HepG2 (cell line): ENCODE measurements around the gene LYSET. TPM values are rescaled to one million over a fixed set of nuclear protein-coding genes. Genes with fewer than 3 reads are reported as not detected.
A peak's percentile ranks its signal among the peaks of the same experiment; 100 is the strongest.

Experiments
- CC2D1A ChIP-seq: sonication (generic); formaldehyde crosslinking; IDR thresholded peaks from 2 replicates; pipeline ENCODE4 v1.8.1; 2023; ENCODE audit warnings: mild to moderate bottlenecking, missing genetic modification reagents
- GTF3A ChIP-seq: sonication (generic); formaldehyde crosslinking; conservative IDR thresholded peaks from 2 replicates; pipeline ENCODE4 v1.4.0; 2020; ENCODE audit warnings: mild to moderate bottlenecking, missing genetic modification reagents
- KIAA2018 ChIP-seq: sonication (generic); formaldehyde crosslinking; IDR thresholded peaks from 2 replicates; pipeline ENCODE4 v1.5.0; 2020; ENCODE audit warnings: mild to moderate bottlenecking, missing genetic modification reagents, borderline replicate concordance
- MIXL1 ChIP-seq: IDR thresholded peaks from 2 replicates; pipeline ENCODE4 v1.6.1; 2016
- MYNN ChIP-seq: sonication (generic); formaldehyde crosslinking; IDR thresholded peaks from 2 replicates; pipeline ENCODE4 v1.4.0; 2020; ENCODE audit warnings: mild to moderate bottlenecking, low read depth, missing genetic modification reagents
- NONO ChIP-seq, 2 experiments: fragments of 450-650 bp in 1 of 2; sonication (generic) in 1 of 2; formaldehyde crosslinking in 1 of 2; IDR thresholded peaks in 1 of 2; conservative IDR thresholded peaks in 1 of 2; 2 replicates each; pipeline versions ENCODE4 v1.6.1 to v1.8.0; 2017 to 2022; ENCODE audit warnings: mild to moderate bottlenecking in 1 of 2, missing genetic modification reagents in 1 of 2, moderate library complexity in 1 of 2
- PCBP1 ChIP-seq: fragments of 200-400 bp; formaldehyde crosslinking; IDR thresholded peaks from 2 replicates; pipeline ENCODE4 v1.6.1; 2017; ENCODE audit warnings: mild to moderate bottlenecking, low read depth, low read length, borderline replicate concordance
- PRPF4 ChIP-seq: fragments of 200-400 bp; formaldehyde crosslinking; IDR thresholded peaks from 2 replicates; pipeline ENCODE4 v1.6.1; 2016; ENCODE audit warnings: low read length, low read depth; ENCODE audit not compliant: poor library complexity, severe bottlenecking
- ZFYVE20 ChIP-seq: sonication (generic); formaldehyde crosslinking; IDR thresholded peaks from 2 replicates; pipeline ENCODE4 v1.8.0; 2023; ENCODE audit warnings: low read depth, mild to moderate bottlenecking, moderate library complexity, missing genetic modification reagents, borderline replicate concordance
- ZKSCAN1 ChIP-seq: fragments of 150-350 bp; IDR thresholded peaks from 2 replicates; pipeline ENCODE4 v1.6.1; 2014; ENCODE audit warnings: low read length
- ZNF253 ChIP-seq: sonication (generic); formaldehyde crosslinking; IDR thresholded peaks from 2 replicates; pipeline ENCODE4 v1.8.0; 2022; ENCODE audit warnings: mild to moderate bottlenecking, missing genetic modification reagents, borderline replicate concordance
- ZNF446 ChIP-seq: sonication (generic); formaldehyde crosslinking; IDR thresholded peaks from 2 replicates; pipeline ENCODE4 v1.5.0; 2020; ENCODE audit warnings: mild to moderate bottlenecking, missing genetic modification reagents
- ZNF563 ChIP-seq: sonication (generic); formaldehyde crosslinking; IDR thresholded peaks from 2 replicates; pipeline ENCODE4 v1.8.0; 2022; ENCODE audit warnings: mild to moderate bottlenecking, moderate library complexity, missing genetic modification reagents
- ZNF788 ChIP-seq: sonication (generic); formaldehyde crosslinking; IDR thresholded peaks from 2 replicates; pipeline ENCODE4 v1.5.0; 2020; ENCODE audit warnings: mild to moderate bottlenecking, missing genetic modification reagents, borderline replicate concordance
- ZSCAN29 ChIP-seq: sonication (generic); formaldehyde crosslinking; conservative IDR thresholded peaks from 2 replicates; pipeline ENCODE4 v1.4.0; 2020; ENCODE audit warnings: mild to moderate bottlenecking, missing genetic modification reagents
- polyA plus RNA-seq, 8 experiments: library from polyadenylated mRNA; depleted of rRNA in 3 of 8; stranded (reverse) in 7 of 8; unstranded in 1 of 8; fragments of >200 nt; fragmentation: Illumina TruSeq in 4 of 8; extraction: Trizol in 4 of 8; gene quantifications; 2 replicates each; pipeline versions ENCODE4 v1.2.1 to v1.2.3, GENCODE V29; 2011 to 2016; ENCODE audit warnings: low read depth in 4 of 8, missing spikeins in 1 of 8, mixed read lengths in 1 of 8; ENCODE audit not compliant: insufficient read depth in 1 of 8
- total RNA-seq, 5 experiments: library from RNA; depleted of rRNA; stranded (reverse); fragments of >200 nt; fragmentation: Illumina TruSeq; extraction: Trizol; gene quantifications; 2 replicates each; pipeline ENCODE4 v1.2.3, GENCODE V29; 2016; ENCODE audit warnings: low read depth in 1 of 5
- TF ChIP-seq, protein P1 (sequence below): IDR thresholded peaks from 2 replicates; pipeline ENCODE4 v1.4.0; 2020; ENCODE audit warnings: mild to moderate bottlenecking, missing genetic modification reagents

Gene LYSET
- total and polyA plus RNA-seq, 2 of the 13 experiments (the other 11 are each of a cell fraction or from before 2014, with no cell fraction given), result 19.1 to 36.6 TPM

GRCh38 chr14:93184391-93185348 lies at the start of gene LYSET, which contains the start of gene MOAP1 (continued):
- TF ChIP-seq KIAA2018 (CRISPR knock-in tag) (no peak), GTF3A (CRISPR knock-in tag) (peak; percentile 78; the same call in 1 of the 2 replicates), CC2D1A (CRISPR knock-in tag) (no peak), ZNF788 (CRISPR knock-in tag) (no peak), ZFYVE20 (CRISPR knock-in tag) (0 out of 2 replicates have a peak, but pooled peaks have one; percentile 23), MIXL1 (peak; percentile 19; the same call in 1 of the 2 replicates), MYNN (CRISPR knock-in tag) (no peak), ZNF563 (peak; percentile 89), PRPF4 (peak; percentile 80), PCBP1 (no peak), ZNF253 (peak; percentile 74; the same call in 1 of the 2 replicates), ZNF446 (CRISPR knock-in tag) (peak; percentile 88), ZKSCAN1 (no peak), ZSCAN29 (CRISPR knock-in tag) (peak; percentile 81; the same call in 1 of the 2 replicates), NONO (IDR thresholded peaks at IDR 0.05) (no peak), NONO (CRISPR knock-in tag; conservative IDR thresholded peaks at IDR 0.05) (peak; percentile 80)
- TF ChIP-seq, protein P1, sequence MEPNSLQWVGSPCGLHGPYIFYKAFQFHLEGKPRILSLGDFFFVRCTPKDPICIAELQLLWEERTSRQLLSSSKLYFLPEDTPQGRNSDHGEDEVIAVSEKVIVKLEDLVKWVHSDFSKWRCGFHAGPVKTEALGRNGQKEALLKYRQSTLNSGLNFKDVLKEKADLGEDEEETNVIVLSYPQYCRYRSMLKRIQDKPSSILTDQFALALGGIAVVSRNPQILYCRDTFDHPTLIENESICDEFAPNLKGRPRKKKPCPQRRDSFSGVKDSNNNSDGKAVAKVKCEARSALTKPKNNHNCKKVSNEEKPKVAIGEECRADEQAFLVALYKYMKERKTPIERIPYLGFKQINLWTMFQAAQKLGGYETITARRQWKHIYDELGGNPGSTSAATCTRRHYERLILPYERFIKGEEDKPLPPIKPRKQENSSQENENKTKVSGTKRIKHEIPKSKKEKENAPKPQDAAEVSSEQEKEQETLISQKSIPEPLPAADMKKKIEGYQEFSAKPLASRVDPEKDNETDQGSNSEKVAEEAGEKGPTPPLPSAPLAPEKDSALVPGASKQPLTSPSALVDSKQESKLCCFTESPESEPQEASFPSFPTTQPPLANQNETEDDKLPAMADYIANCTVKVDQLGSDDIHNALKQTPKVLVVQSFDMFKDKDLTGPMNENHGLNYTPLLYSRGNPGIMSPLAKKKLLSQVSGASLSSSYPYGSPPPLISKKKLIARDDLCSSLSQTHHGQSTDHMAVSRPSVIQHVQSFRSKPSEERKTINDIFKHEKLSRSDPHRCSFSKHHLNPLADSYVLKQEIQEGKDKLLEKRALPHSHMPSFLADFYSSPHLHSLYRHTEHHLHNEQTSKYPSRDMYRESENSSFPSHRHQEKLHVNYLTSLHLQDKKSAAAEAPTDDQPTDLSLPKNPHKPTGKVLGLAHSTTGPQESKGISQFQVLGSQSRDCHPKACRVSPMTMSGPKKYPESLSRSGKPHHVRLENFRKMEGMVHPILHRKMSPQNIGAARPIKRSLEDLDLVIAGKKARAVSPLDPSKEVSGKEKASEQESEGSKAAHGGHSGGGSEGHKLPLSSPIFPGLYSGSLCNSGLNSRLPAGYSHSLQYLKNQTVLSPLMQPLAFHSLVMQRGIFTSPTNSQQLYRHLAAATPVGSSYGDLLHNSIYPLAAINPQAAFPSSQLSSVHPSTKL (CRISPR knock-in tag), result peak; percentile 28
